Stimulated activated memory B cell treated with anti-CD40 and anti-IgM and Interleukin-4, amounts not matched to agents 10 μg/mL and 1 μg/mL and 100 μg/mL, for 72 hours (primary cell): ENCODE results near the gene TMEM151A.
"Not testable (repeated sequence)": the region's sequence is repeated elsewhere in the genome, so short reads cannot be mapped to it uniquely, and the experiment has no call there.

Experiments
- ATAC-seq: fragments of 150-1000 bp; cut with Tn5 transposase; 2 replicates; pipeline ENCODE4 v1.10.0; 2021
- H3K27ac Mint-ChIP-seq: one replicate; pipeline ENCODE4 v1.8.0; 2022; ENCODE audit warnings: mild to moderate bottlenecking, mixed read lengths
- H3K27me3 Mint-ChIP-seq: one replicate; pipeline ENCODE4 v1.8.0; 2022; ENCODE audit warnings: mixed read lengths
- H3K36me3 Mint-ChIP-seq: one replicate; pipeline ENCODE4 v1.8.0; 2022; ENCODE audit warnings: mixed read lengths
- H3K4me1 Mint-ChIP-seq: one replicate; pipeline ENCODE4 v1.8.0; 2022; ENCODE audit warnings: mixed read lengths
- H3K4me3 Mint-ChIP-seq: one replicate; pipeline ENCODE4 v1.8.0; 2022; ENCODE audit warnings: mild to moderate bottlenecking, moderate library complexity, mixed read lengths
- H3K9me3 Mint-ChIP-seq: one replicate; pipeline ENCODE4 v1.8.0; 2022; ENCODE audit warnings: mixed read lengths

TMEM151A gene

DNA sequence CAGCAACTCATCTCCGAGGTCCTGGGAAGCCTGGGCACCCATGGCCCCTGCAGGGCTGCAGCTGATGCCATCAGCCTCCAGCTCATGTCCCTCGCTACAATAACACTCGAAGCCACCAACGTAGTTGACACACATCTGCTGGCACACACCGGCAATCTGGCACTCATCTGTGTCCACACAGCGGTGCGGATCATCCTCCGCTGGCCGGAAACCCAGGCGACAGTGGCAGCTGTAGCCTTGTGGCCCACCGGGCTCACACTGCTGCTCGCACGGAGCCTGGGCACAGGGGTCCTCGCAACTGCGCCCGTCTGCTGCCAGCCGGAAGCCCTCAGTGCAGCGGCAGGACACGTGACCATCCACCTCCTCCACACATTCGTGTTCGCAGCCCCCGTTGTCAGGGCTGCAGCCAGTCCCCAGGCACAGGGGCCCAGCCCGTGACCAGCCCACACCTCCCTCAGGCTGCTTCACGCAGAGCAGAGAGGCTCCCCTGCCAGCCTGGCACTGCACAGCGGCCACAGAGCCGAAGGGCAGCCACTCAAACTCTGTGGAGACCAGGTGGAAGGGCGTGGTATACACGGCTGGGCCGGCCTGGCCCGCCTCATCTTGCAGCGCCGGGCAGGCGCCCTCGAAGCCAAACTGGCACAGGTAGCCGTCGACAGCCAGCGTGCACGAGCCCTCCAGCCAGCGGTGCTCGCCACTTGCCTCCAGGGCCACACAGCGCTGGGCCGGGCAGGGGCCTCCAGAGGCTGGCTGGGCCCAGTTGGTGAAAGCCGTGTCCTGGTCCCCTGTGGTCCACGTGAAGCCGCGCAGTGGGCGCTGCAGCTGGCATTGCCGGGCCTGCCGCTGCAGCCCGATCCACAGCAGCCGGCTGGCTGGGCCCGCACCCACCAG lies 24.5 kb downstream of the TMEM151A start:
- no peak for ATAC-seq
- Mint-ChIP-seq H3K27me3 (no peaks in the 10 kb centered on the region), H3K36me3 (no peaks in the 10 kb centered on the region), H3K4me1 (peaks cover 45% of the 10 kb centered on the region), H3K9me3 (no peaks in the 10 kb centered on the region), H3K4me3 (no peak overlapping the region), H3K27ac (no peak overlapping the region)

DNA sequence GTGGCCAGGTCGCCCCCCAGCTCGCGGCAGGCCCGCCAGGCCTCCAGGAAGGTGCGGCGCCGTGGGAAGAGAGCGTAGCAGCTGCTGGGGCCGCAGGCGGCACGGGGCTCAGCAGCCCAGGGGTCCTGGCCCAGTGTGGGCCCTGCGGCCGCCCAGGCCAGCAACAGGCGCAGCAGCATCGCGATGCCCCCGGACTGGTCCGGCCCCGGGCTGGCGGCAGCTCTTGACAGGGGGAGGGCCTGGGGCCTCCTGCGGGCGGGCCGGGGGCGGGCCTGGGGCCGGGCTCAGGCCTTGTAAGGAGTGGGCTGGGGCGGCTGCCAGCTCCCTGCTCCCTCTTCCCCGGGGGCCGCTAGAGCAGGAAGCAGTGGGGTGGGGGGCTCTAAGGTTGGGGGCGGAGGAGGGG lies 25.2 kb downstream of the TMEM151A start, which contains the start of gene CD248:
Gene CD248, minus strand, starts transcription at position 196 of the 403 bp plus-strand sequence. Its CDS starts 17 bp downstream, at position 179.
- Mint-ChIP-seq H3K9me3 (no peaks in the 10 kb centered on the region), H3K4me3 (peak within 1 kb of the TSS; percentile 48), H3K27me3 (no peaks in the 10 kb centered on the region), H3K4me1 (peaks cover 41% of the 10 kb centered on the region), H3K27ac (peak within 1 kb of the TSS; percentile 83), H3K36me3 (no peaks in the 10 kb centered on the region)
- ATAC-seq = no peak

DNA sequence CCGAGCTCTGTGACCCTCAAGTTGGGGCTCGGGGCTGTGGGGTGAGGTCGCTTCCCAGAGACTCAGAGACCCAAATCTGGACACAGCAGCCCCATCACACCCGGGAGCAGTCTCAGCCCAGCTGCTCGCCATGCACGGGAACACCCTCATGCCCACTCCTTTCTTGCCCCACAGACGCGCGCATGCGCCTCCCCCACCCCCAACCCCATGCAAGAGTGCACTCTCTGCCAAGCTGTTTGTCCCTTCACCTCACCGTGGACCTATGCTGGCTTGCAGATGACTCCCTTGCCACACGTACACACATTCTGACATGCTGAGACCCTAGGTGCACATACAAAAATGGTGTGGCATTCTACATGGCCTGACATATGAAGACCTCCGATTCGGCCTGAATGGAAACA lies 25.6 kb downstream of the TMEM151A start:
- no peak for ATAC-seq
- no peaks in the 10 kb centered on the region for H3K27me3 Mint-ChIP-seq
- peaks cover 39% of the 10 kb centered on the region for H3K4me1 Mint-ChIP-seq
- peak overlapping the region; percentile 83 for H3K27ac Mint-ChIP-seq
- no peaks in the 10 kb centered on the region for H3K9me3 Mint-ChIP-seq
- H3K4me3 Mint-ChIP-seq = peak overlapping the region; percentile 48
- no peaks in the 10 kb centered on the region for H3K36me3 Mint-ChIP-seq

DNA sequence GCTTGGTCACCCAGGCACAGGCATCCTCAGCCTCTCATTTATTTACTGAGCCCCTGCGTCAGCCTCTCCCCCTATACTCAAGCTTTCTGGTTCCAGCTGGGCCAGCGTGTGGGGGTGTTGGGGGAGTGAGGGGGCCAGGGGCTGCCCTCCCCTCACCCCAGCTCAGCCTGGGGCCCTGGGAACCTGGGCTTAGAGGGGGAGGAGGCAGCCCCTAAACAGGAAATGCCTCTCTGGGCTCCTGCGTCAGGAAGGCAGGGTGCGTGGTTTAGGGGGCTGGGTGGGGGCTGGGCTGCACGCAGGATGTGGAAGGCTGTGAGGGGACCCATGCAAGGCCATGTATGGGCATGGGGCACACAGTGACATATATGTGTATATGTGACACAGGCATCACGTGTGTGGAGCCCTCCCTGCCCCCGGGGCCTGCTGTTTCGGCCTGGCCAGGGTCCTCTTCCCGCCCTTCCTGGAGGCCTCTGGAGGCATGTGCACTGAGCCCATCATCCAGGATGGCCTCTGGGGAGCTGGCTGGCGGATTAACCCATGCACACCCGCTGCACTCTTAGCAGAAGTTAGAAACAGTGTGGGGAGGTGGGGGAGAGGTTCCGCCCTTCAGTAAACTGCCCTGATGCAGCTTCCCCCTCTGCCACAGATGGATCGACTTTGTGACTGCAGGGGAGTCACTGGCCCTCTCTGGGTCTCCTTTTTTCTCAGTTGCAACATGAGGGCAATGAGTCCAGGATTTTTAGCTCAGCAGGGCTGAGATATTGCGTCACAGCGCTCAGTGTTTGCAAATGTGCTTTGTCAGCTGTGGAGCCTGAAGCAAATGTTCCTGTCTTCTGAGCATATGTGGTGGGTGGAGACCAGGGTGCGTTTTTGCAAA lies 26.3 kb downstream of the TMEM151A start:
- peaks cover 39% of the 10 kb centered on the region for H3K4me1 Mint-ChIP-seq
- H3K4me3 Mint-ChIP-seq = peak overlapping the region; percentile 48
- no peaks in the 10 kb centered on the region for H3K36me3 Mint-ChIP-seq
- no peaks in the 10 kb centered on the region for H3K9me3 Mint-ChIP-seq
- peak overlapping the region; percentile 83 for H3K27ac Mint-ChIP-seq
- H3K27me3 Mint-ChIP-seq = no peaks in the 10 kb centered on the region
- peak; percentile 67 for ATAC-seq

DNA sequence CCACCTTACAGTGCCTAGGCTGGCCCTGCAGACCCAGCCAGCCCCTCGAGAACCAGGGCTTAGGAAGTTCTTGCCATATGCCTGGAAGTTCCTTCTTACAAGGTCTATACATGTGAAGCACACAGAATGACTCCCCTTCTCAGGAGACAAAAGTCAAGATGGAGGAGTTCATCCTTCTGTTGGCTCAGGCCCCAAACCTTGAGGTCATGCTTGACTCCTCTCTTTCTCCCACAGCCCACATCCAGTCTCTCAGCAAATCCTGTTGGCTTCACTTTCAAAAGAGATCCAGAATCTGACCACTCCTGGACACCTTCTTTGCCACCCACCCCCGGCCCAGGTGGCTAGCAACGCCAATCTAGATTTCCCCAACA lies 26.9 kb downstream of the TMEM151A start:
- ATAC-seq = no peak
- peak overlapping the region; percentile 83 for H3K27ac Mint-ChIP-seq
- no peaks in the 10 kb centered on the region for H3K36me3 Mint-ChIP-seq
- H3K27me3 Mint-ChIP-seq = no peaks in the 10 kb centered on the region
- H3K4me3 Mint-ChIP-seq = no peak overlapping the region
- peaks cover 38% of the 10 kb centered on the region for H3K4me1 Mint-ChIP-seq
- no peaks in the 10 kb centered on the region for H3K9me3 Mint-ChIP-seq

DNA sequence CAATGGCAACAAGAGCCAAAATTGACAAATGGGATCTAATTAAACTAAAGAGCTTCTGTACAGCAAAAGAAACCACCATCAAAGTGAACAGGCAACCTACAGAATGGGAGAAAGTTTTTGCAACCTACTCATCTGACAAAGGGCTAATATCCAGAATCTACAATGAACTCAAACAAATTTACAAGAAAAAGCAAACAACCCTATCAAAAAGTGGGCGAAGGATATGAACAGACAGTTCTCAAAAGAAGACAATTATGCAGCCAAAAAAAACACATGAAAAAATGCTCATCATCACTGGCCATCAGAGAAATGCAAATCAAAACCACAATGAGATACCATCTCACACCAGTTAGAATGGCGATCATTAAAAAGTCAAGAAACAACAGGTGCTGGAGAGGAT lies 28.6 kb downstream of the TMEM151A start:
- not testable (repeated sequence) for H3K27me3 Mint-ChIP-seq, H3K9me3 Mint-ChIP-seq, H3K27ac Mint-ChIP-seq, ATAC-seq, H3K36me3 Mint-ChIP-seq, H3K4me3 Mint-ChIP-seq
- peaks cover 29% of the 10 kb centered on the region for H3K4me1 Mint-ChIP-seq

DNA sequence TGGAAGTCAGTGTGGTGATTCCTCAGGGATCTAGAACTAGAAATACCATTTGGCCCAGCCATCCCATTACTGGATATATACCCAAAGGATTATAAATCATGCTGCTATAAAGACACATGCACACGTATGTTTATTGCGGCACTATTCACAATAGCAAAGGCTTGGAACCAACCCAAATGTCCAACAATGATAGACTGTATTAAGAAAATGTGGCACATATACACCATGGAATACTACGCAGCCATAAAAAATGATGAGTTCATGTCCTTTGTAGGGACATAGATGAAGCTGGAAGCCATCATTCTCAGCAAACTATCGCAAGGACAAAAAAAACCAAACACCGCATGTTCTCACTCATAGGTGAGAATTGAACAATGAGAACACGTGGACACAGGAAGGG lies 29.1 kb downstream of the TMEM151A start:
- not testable (repeated sequence) for H3K27me3 Mint-ChIP-seq, H3K27ac Mint-ChIP-seq, ATAC-seq, H3K9me3 Mint-ChIP-seq, H3K4me3 Mint-ChIP-seq, H3K36me3 Mint-ChIP-seq
- H3K4me1 Mint-ChIP-seq = peaks cover 27% of the 10 kb centered on the region

DNA sequence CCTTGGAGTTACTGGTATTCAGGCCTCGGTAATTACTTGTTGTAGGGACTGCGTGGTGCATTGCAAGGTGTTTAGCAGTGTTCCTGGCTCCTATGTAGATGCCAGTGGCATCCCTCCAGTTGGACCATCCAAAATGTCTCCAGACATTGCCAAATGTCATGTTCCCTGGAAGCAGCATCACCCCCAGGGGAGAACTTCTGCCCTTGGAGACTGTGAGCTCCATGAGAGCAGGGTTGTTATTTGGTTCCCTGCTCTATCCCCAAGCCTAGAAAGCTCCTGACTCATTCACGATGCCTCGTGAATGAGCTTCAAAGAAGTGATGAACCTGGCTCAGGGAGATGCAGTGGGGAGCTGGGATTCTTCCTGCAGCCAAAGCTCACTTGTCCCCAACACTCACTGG lies 29.9 kb downstream of the TMEM151A start:
- ATAC-seq = no peak
- H3K4me3 Mint-ChIP-seq = no peak overlapping the region
- peaks cover 32% of the 10 kb centered on the region for H3K4me1 Mint-ChIP-seq
- H3K27me3 Mint-ChIP-seq = no peaks in the 10 kb centered on the region
- no peaks in the 10 kb centered on the region for H3K9me3 Mint-ChIP-seq
- H3K27ac Mint-ChIP-seq = no peak overlapping the region
- no peaks in the 10 kb centered on the region for H3K36me3 Mint-ChIP-seq

DNA sequence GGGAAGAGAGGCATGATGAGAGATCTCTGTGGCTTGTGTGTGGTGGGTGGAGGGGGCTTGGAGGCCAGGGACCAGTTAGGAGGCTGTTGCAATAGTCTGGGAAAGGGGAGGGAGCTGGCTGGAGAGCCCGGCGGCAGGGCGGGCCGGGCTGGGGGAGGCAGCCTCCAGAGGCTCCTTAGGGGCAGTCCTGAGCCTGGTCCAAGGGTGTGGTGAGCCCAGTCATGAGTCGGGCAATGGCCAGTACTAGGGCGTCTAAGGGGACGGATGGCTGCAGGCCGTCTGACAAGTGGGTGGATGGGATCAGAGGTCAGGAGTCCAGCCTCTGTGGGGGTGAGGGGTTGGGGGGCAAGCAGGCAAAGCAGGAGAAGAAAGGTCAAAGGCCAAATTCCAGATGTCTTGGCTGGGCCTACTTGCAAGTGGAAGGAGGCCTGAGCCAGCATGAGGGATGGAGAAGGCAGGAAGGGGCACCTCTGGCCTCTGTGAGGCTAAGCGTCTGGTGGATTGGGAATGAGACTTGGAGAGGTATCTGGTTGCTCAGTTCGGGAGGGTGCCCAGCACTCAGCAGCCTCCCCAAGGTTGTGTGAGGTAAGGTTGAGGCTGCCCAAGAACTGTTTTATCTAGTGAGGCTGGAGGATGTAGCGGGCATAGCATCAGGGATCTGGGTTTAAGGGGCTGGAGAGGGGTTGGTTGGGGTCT lies 31.2 kb downstream of the TMEM151A start:
- Mint-ChIP-seq H3K4me1 (peaks cover 31% of the 10 kb centered on the region), H3K27me3 (no peaks in the 10 kb centered on the region), H3K27ac (no peak overlapping the region), H3K4me3 (no peak overlapping the region), H3K9me3 (no peaks in the 10 kb centered on the region), H3K36me3 (no peaks in the 10 kb centered on the region)
- no peak for ATAC-seq

DNA sequence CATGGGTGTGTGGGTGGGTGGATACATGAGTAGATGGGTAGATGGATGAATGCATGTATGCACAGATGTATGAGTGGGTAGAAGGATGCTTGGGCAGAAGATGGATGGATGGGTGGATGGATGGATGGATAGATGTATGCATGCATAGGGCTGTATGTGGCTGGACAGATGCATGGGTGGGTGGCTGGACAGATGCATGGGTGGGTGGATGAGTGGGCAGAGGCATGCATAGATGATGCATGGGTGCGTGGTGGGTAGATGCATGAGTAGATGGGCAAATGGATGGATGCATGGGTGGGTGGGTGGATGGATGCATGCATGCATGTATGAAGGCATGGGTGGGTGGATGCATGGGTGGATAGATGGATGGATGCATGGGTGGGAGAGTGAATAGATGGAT lies 32.0 kb downstream of the TMEM151A start:
- ATAC-seq = no peak
- Mint-ChIP-seq H3K4me1 (peaks cover 31% of the 10 kb centered on the region), H3K9me3 (no peaks in the 10 kb centered on the region), H3K27ac (no peak overlapping the region), H3K36me3 (no peaks in the 10 kb centered on the region), H3K4me3 (no peak overlapping the region), H3K27me3 (no peaks in the 10 kb centered on the region)

DNA sequence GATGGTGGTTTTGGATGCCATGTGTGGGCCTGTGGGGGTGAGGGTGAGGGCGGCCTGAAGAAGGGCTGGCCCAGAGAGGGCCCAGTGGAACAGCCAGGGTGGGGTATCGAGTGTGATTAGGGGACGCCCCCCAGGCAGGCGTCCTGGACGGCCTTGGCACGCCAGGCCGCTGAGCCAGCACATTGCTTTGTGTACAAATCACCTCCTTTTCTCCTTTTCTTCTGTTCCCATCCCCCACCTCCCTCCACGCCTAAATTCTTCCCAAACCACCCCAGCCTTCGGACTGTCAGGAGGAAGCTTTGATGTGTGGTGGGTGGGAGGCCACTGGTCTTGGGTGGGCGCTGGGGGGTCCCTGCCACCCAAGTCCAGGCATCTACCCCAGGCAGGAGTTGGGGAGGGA lies 33.0 kb downstream of the TMEM151A start:
- no peaks in the 10 kb centered on the region for H3K9me3 Mint-ChIP-seq
- H3K4me1 Mint-ChIP-seq = peaks cover 25% of the 10 kb centered on the region
- no peak overlapping the region for H3K4me3 Mint-ChIP-seq
- H3K36me3 Mint-ChIP-seq = no peaks in the 10 kb centered on the region
- no peaks in the 10 kb centered on the region for H3K27me3 Mint-ChIP-seq
- ATAC-seq = no peak
- no peak overlapping the region for H3K27ac Mint-ChIP-seq

DNA sequence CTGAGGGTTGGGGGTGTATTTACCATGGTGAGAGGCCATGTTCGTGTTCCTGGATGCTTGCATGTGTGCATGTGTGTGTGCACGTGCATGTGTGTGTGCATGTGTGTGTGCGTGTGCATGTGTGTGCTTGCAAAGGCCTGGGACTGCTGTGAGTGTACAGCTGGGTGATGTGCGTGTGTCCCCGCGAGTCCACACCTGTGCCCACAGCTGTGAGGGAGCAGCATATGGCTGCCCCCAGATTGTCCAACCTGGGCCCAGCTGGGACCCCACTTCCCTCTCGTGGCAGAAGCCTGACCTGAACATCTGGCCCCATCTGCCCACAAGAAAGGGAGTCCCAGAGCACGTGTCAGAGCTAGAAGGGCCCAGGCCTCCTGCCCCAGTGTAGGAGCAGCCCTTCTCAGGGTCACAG lies 33.6 kb downstream of the TMEM151A start:
- Mint-ChIP-seq H3K27ac (no peak overlapping the region), H3K27me3 (no peaks in the 10 kb centered on the region), H3K4me3 (no peak overlapping the region), H3K36me3 (no peaks in the 10 kb centered on the region), H3K4me1 (peaks cover 25% of the 10 kb centered on the region), H3K9me3 (no peaks in the 10 kb centered on the region)
- ATAC-seq = no peak

DNA sequence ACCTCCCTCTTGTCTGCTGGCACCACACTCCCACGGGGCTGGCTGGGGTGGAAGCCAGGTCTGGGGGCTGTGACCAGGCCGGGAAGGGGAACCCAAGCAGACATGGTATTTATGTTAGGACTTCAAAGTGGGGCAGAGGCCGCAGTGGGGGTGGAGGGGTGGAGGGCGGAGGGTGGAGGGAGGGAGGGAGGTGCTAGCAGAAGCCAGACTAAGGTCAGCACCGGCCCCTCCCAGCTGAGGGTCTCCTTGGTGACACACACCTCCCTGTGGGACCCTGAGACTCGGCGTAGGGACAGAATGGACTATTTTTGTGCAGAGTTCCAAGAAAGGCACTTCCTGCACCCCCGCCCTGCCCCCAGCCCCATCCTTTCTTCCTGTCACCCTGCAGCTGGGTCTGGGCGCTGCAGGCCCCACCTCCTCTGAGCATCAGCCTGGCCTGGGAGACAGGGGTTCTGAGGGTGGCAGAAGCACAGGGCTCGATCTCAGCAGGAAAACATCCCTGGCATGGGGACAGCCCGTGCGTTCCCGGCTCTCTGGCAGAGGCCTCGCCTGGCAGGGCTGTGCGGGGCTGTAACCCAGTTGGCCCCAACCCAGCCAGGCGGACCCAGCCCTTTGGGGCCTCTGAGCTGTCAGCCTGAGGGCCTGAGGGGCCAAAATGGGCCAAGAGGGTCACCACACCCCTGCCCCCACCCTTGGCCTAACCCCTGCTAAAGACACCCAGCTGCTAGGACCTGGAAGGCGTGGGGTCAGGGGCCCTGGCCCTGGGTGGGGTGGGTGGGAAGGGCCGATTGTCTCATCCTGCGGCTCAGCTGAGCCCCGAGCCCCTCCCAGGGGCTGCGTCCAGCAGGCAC lies 34.8 kb downstream of the TMEM151A start:
- ATAC-seq = no peak
- H3K27me3 Mint-ChIP-seq = no peaks in the 10 kb centered on the region
- no peaks in the 10 kb centered on the region for H3K9me3 Mint-ChIP-seq
- no peaks in the 10 kb centered on the region for H3K36me3 Mint-ChIP-seq
- H3K4me1 Mint-ChIP-seq = peaks cover 25% of the 10 kb centered on the region
- peak overlapping the region; percentile 31 for H3K27ac Mint-ChIP-seq
- no peak overlapping the region for H3K4me3 Mint-ChIP-seq

DNA sequence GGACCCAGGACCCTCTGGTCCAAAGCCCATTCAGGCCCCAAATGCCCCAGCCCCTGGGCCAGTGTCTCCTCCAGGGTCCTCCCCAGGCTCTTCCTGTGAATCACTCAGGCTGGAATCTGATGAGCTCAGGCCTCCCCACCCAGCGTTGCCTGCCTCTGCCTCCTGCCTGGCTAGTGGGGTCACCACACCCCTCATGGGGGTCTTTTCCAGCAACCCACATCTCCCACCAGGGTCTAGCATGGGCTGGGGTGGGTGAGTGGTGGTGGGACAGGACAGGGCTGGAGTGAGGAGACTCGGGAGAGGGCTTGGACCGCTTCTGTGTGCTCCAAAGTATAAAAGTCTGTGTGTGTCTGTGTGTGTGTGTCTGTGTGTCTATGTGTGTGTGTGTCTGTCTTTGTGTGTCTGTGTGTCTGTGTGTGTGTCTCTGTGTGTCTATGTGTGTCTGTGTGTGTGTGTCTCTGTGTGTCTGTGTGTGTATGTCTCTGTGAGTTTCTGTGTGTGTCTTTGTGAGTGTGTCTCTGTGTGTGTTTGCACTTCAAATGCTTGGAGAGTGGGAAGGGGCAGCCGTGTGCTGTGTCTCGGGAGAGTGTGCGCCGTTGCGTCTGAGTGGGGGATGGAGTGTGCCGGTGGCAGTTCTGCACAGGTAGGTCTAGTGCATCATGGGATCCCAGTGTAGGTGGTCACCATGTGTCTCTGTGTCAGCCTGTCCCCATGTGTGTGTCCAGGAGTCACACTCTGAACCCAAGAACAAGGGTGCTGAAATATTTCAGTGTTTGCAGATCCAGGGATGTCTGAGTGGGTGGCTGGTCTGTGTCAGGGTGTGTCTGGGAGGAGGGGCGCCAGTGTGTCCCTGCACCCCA lies 35.7 kb downstream of the TMEM151A start:
- H3K27ac Mint-ChIP-seq = peak overlapping the region; percentile 4
- no peaks in the 10 kb centered on the region for H3K36me3 Mint-ChIP-seq
- H3K4me3 Mint-ChIP-seq = no peak overlapping the region
- H3K9me3 Mint-ChIP-seq = no peaks in the 10 kb centered on the region
- H3K27me3 Mint-ChIP-seq = no peaks in the 10 kb centered on the region
- no peak for ATAC-seq
- H3K4me1 Mint-ChIP-seq = peaks cover 25% of the 10 kb centered on the region
